Daoy (cell line): ENCODE data around the gene ATXN1. TPM values are rescaled to one million over a fixed set of nuclear protein-coding genes. Genes with fewer than 3 reads are reported as not detected.
"Not testable (repeated sequence)": the region's sequence is repeated elsewhere in the genome, so short reads cannot be mapped to it uniquely, and the experiment has no call there.

Source experiments
- DNase-seq: peaks from one replicate; pipeline ENCODE4 v3.0.0-alpha.2; 2015; ENCODE audit warnings: low read depth
- total RNA-seq: library from RNA; depleted of rRNA; stranded (reverse); fragments of >200 nt; shearing (Covaris generic); gene quantifications from 2 replicates; pipeline ENCODE4 v1.2.3, GENCODE V29; 2014

Gene ATXN1
- total RNA-seq, 1 experiment from 2014 or later: 33.8 TPM

DNA sequence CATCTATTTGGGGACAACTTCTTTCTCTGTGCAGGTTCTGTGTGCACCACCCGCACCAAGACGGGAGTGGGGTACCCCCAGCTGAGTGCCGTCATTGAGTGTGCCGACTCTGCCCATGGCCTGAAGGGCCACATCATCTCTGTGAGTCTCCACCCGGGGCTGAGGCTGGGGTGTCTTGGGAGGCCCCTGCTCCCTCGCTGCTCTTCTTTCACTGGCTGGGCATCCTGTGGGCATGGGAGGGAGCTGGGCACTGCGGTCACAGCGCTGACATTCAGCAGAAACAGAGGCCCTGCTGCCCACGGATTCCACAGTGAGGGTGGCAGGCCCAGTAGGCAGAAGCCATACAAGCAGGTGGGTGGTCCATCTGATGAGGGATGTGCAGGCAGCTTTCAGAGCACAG is 482.5 kb downstream of the ATXN1 start:
- no peak for DNase-seq

DNA sequence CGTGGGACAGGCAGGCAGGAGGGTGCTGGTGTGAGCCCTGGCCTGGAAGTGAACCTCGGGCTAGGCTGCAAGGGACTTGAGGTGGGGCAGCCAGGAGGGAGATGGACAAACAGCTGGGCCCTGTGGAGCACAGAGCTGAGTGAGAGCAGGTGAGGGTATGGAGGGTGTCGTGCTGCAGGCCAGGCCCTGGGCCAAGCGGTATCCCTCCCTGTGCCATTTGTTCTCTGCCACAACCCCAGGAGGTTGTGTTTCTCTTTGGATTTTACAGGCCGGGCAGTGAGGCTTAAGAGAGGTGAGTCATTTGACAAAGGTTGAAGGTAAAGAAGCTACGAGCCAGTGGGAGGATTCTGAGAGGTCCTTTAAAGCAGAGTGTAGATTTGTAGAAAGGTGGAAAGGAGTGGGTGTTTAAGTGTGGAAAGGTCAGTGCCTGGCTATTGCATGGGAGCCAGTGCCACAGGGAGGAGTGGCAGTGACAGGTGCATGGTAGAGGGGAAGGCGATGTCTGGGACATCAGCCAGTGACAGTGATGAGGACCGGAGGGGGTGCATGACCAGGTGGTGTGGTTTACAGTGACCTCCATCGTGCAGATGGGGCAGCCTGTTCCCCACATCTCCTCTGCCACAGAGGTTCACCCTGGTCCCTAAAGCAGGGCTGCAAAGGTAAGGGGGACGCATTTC is 483.1 kb downstream of the ATXN1 start:
- peak; percentile 39 for DNase-seq

DNA sequence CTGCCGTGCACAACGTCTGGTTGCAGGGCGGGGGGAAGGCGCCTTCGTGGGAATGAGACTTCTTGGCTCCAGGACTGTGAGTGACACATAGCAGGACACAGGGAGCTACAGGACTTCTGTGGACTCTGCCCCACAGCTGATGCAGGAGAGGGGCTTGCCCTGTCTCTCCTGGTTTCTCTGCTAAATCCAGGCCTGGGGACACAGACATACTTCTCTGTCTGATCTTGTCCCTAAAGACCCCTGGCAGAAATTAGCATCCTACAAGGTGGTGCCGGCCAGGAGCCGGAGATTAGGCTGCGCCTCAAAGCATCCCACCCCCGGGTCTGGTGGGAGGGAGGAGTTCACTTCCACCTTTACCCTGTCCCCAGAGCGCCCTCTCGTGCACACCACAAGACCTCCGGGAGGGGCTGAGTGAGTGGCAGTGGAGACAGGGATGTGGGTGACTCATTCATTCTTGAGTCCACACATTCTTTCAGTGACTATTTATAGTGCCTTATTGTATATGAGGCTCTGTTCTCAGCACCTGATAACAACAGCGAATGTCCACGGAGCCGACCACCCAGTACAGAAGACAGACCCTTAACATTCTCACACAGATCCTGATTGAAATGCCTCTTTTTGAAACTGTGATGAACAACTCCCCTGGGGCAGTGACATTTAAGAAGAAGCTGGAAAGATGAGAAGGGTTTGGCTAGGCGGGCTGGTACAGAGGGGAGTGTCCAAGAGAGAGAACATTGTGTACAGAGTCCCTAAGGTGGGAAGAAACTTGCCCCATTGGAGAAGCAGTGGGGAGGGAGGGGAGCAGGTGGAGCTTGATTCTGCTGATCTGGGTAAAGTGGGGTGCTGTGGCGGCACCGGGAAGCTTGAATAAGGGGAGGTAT is 483.9 kb downstream of the ATXN1 start:
- peak; percentile 96 for DNase-seq

DNA sequence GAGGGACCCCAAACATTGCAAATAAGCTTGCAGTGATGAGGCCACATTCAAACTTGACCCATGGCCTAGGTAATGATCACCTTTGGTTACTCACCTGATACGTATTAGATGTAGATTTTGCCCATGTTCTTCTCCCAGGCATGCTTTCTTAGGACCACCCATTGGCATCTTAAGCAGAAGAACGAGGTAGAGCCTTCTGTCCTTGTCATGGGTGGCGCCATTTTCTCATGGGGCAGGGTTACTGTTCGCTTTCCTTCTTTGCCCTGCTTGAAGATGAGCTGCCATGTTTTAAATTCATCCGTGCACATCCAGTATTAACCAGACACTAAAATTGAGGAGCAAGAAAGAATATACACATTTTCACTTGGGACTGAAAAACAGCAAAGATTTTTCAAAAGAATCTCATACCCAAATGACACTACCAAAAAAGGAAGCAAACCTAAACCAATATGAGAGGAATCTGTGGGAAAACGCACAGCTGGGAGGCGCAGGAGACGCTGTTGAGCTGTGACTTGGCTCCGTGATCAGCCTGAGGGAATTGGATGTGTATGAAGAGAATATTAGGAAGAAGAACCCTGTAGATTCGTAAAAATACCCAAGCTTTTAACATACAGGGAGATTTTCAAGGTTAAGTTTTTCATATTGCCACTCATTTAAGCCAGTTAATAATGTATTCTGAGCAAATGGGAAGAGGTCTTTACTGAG is 486.2 kb downstream of the ATXN1 start:
- no peak for DNase-seq

DNA sequence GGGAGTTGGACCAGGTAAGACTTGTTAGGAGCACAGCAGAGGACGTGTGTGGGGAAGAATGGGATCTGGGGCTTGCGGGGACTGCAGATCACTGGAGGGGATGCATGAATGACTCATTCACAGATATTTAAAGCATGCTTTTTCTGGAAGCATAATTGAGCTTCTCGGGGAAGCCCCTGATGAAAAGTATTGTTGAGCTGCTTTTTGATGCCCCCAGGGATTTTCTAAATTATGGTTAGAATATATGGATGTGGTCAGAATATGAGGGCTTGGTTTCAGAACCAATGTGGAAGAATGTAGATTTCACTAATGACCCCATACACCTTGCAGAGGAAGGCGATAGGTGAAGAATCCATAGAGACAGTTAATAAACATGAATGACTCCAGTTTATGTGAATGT is 486.8 kb downstream of the ATXN1 start:
- no peak for DNase-seq

DNA sequence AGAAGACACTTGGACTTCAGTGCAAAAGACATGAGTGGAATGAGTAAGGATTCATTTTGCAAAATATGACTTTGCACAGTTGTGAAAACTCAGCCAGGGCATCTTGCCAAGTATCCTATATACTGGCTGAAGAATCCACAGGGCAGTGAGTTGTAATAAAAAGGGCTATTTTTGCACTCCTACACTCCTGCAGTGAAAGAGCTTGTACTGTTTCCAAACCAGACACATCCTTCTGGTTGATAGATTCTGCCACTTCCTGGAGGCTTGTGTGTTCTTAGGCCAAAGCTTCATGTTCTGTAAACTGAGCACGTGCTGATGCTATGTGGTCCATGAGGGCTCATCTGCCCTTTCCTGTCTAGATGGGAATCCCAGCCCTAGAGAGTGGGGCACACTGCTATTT is 488.0 kb downstream of the ATXN1 start:
- DNase-seq: no peak

DNA sequence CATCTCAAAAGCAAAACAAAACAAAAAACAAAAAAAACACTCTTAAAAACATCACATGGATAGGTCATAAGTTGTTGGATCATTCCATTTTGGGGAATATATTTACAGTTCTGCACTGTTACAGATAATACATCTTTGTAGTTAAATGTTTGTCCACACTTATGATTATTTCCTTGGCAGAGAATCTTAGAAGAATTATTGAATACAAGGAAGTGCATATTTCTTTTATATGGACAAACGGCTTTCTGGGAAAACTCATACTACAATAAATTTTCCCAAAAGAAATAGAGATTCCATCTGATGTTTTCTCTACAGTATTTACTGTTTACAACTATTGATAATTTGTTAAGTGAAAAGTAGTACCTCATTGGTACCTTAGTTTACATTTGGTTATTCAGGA is 489.1 kb downstream of the ATXN1 start:
- no peak for DNase-seq

DNA sequence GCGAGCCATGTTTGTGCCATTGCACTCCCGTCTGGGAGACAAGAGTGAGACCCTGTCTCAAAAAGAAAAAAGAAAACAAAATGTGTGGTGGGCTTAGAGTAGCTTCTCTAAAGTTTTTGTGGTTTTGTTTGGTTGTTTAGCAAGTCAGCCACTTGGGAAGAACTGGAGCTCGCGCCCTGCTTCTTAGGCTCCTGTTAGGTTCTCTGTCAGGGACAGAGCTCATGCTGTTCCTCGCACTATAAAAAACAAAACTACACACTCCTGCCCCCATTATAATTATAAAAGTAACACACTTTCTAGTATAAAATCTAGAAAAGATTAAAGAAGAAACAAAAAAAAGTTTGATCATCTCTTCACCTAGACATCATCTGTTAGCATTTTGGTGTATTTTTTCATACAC is 489.8 kb downstream of the ATXN1 start:
- DNase-seq: no peak

DNA sequence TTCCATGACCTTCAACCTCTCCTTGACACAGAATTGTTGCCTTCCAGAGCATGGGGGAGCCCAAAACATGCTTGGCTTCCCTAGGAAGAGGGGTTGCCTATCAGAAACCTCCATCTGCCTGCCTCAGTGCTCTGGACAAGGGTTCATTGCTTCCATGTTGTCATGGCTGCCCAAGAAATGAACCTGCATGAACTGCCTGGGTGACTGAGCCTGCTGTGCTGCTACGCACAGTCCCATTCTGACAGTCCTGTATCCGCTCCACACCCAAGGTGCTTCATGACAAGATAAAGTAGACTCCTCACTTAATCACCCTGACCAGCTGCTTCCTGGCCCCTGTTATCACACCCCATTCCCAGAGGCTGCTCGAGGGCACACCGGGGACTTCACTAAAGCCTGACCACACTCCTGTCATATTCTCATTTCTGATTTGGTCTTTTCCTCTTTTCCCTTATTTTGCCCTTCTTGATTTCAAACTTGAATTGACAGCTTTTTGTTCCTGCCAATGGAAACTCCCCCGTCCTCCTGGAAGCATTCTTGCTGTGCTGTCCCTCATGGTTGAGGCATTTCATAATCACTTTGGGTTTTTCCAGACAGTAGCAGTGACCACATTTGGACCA is 491.0 kb downstream of the ATXN1 start:
- no peak for DNase-seq

DNA sequence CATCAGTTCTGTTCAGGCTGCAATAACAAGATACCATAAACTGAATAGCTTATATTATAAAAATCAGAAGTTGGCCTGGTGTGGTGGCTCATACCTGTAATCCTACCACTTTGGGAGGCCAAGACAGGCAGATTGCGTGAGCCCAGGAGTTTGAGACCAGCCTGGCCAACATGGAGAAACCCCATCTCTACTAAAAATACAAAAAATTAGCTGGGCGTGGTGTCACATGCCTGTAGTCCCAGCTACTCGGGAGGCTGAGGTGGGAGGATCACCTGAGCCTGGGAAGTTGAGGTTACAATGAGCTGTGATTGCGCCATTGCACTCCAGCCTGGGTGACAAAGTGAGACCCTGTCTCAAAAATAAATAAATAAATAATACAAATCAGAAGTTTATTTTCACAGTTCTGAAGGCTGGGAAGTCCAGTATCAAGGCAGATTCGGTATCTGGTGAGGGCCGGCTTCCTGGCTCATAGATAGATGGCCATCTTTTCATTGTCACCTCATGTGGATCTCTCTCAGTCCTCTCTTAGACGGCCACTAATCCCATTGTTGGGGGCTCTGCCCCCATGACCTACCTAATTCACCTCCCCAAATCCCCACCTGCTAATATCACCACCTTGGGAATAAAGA is 491.7 kb downstream of the ATXN1 start:
- not testable (repeated sequence) for DNase-seq

DNA sequence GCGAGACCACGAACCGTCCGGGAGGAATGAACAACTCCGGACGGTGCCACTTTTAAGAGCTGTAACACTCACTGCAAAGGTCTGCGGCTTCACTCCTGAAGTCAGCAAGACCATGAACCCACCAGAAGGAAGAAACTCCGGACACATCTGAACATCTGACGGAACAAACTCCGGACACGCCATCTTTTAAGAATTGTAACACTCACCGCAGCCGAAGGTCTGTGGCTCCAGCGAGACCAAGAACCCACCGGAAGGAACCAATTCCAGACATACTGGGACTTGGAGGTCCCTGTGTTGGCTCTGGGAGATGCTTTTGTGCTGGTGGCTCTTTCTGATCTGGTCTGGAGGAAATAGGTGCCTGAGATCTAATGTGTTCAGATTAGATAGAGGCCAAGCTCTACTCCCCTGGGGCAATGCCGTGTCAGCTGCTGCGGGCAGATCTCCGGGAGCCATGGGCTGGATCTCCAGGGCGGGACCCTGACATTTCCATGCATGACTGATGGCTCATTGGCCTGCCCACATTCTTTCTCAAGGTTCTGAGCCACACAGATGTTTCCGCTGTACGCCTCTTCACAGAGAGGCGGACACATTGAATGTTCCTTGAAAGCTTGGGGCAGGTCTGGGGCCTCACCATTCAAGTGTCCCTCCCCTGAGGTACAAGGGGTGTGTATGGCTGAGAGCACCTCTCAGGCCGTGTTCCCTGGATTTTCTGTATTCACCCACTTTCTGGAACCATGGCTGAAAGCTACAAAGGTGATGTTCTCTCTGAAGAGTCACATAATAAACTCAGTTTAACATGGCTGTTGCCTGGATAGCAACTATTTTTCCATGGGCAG is 493.6 kb downstream of the ATXN1 start:
- DNase-seq: no peak

DNA sequence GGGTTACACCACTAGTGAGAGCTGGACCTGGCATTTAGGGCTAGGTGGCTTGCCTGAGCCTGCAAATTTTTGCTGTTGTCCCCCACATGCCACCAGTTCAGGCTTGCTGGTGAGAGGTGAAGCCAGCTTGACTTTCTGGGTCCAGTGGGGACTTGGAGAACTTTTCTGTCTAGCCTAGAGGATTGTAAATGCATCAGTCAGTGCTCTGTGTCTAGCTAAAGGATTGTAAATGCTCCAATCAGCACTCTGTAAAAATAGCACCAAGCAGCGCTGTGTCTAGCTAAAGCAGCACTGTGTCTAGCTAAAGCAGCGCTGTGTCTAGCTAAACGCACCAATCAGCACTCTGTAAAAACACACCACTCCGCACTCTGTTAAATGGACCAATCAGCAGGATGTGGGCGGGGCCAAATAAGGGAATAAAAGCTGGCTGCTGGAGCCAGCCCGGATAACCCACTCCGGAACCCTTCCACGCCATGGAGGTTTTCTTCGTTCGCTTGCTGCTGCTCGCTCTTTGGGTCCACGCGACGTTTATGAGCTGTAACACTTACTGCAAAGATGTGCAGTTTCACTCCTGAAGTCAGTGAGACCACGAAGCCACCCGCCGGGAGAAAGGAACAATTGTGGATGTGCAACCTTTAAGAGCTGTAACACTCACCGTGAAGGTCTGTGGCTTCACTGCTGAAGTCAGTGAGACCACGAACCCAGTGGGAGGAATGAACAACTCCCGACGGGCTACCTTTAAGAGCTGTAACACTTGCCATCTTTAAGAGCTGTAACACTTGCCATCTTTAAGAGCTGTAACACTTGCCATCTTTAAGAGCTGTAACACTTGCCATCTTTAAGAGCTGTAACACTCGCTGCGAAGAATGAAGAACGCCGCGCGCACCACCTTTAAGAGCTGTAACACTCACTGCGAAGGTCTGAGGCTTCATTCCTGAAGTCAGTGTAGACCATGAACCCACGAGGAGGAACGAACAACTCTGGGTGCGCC is 495.6 kb downstream of the ATXN1 start:
- DNase-seq: no peak

DNA sequence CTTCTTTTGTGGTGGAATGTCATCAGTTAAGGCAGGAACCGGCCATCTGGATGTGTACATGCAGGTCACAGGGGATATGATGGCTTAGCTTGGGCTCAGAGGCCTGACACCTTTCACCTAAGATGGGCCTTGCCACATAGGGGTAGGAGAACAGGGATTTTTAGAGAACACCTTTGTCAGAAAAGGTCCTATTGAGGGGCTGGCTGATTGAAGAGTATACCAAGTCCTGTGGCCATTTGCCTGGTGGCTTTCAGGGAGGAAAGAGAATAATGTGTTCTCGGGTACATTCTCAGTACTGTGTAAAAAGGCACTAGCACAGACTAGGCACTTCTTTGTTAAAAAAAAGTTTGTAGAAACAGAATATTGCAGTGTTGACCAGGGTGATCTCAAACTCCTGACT is 496.5 kb downstream of the ATXN1 start:
- no peak for DNase-seq

DNA sequence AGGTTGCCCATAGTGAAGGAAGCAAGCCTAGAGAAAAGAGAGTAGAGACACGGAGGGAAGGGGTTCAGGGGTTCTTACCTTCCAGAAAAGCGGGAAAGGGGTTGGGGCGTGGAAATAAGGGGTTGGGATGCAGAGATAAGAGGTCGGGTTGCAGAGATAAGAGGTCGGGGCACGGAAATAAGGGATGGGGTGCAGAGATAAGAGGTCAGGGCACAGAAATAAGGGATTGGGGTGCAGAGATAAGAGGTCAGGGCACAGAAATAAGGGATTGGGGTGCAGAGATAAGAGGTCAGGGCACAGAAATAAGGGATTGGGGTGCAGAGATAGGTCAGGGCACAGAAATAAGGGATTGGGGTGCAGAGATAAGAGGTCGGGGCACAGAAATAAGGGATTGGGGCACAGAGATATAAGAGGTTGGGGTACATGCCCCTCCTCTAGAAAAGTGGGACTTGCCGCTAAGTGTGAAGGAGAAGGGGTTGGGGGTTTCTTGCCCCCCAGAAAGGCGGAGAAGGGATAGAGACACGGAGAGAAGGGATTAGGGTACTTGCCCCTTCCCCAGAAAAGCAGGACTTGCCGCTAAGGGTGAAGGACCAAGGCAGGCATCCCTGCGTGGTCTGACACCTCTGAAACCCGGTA is 497.7 kb downstream of the ATXN1 start:
- DNase-seq: not testable (repeated sequence)

DNA sequence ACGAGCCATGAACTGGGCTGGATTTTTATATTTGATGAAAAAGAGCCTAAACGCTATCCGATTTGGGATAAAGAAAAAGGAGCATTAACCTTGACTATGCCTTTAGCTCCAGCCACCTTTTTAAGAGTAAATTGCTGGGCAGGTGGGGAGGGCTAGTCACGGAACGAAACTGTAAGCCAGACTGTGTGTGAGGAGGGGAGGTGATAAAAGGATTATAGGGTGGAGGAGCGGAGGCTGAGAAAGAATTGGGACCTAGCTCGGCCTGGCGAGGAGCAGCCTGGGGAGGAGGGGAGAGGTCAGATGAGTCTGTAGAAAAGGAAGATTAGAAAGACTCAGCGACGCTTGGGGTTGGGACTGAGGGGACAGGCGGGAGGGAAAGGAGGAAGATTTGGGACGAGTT is 498.5 kb downstream of the ATXN1 start:
- not testable (repeated sequence) for DNase-seq

DNA sequence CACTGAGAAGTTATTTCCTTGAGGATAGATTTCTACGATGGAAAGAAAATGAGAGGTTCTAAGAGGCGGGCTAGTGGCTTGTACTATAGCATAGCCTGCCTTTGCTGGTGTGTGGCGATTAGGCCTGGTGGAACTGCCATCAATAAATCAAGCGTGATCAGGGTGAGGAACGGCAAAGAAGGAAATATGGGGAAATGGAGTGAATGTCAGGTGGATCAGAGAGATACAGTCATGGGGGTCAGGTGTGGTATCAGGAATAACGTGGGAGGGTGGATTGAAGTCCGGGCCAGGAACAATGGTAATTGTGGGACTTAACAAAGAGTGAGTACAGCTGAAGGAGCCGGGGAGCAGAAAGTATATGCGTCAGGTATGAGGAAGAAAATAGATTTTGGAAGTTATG is 500.7 kb downstream of the ATXN1 start:
- not testable (repeated sequence) for DNase-seq

DNA sequence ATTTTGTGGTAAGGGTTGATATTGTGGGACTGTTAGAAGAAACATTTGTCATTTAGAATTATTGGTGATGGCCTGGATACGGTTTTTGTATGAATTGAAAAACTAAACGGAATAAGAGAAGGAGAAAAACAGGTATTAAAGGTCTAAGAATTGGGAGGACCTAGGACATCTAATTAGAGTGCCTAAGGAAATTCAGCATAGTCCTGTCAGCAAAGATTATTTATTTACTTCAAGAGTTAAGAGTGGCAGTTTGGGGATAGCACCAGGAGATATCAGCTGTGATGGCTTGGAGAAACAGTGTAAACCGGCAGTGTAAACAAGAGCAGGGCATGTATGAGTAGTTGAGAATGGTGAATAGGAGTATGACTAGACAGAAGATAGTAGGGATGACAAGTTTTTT is 501.7 kb downstream of the ATXN1 start:
- DNase-seq: not testable (repeated sequence)

DNA sequence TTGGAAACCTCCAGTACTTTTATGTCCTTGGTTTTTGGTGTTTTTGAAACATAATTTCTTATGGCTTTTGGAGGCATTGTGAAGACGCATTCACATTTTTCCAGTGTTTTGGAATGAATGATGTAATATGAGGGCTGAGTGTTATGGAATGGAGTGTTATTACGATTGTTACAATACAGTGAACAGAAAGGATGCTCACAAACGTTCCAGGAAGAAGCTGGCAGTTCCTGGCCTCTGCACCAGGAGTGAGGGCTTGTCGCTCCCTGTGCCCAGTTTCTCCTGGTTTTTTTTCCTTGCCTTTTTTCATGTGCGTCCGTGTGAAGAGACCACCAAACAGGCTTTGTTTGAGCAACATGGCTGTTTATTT is 502.6 kb downstream of the ATXN1 start:
- DNase-seq: no peak
